ENCODE data around the gene DYNC2I2.
A peak's percentile ranks its signal among the peaks of the same experiment; 100 is the strongest.

The DYNC2I2 gene

GRCh38 chr9:128636556-128637530 is 19.8 kb downstream of the DYNC2I2 start:
- in situ Hi-C loops (cut with MboI; ENCODE audit: low sequenced_read_pairs), result loop anchor here (5.0 kb wide), 1 partner anchor 55 kb away; no protein-coding TSS in a partner anchor
- no peaks in the 10 kb centered on the region for H3K27me3 ChIP-seq (ENCODE audit: low read depth)
- H3K9me3 ChIP-seq, result no peaks in the 10 kb centered on the region
- no peak overlapping the region for H3K4me3 ChIP-seq
- no peak for DNase-seq (ENCODE audit: low spot score in 2 of 2)
- H3K36me3 ChIP-seq (replicated peaks), result peaks cover 78% of the 10 kb centered on the region
- H3K4me1 ChIP-seq, result peaks cover 8% of the 10 kb centered on the region

DNA sequence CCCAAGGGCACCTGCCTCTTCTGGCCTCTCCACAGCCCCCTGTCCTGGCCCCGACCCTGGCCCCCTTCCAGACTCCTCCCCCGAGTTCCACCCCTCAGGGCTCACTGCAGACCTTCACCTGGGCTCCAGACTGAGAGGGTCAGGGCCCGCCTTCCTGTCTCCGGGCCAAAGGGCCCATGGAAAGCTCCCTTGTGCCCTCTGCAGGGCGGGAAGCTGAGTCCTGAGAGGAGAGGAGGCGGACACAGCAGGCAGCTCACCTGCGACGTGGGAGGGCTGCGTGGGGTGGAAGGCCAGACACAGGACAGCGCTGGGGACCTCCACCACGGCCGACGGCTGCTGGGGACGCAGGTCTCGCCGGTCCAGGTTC is 20.6 kb downstream of the DYNC2I2 start:
- in situ Hi-C loops (cut with MboI; ENCODE audit: low sequenced_read_pairs), result loop anchor here (5.0 kb wide), 1 partner anchor 56 kb away; no protein-coding TSS in a partner anchor
- no peak overlapping the region for H3K4me3 ChIP-seq
- peak in 1 of 2 experiments; percentile 55 for DNase-seq (ENCODE audit: low spot score in 2 of 2)
- H3K36me3 ChIP-seq (replicated peaks), result peaks cover 83% of the 10 kb centered on the region
- no peaks in the 10 kb centered on the region for H3K9me3 ChIP-seq
- H3K27me3 ChIP-seq (ENCODE audit: low read depth), result no peaks in the 10 kb centered on the region
- H3K4me1 ChIP-seq, result peaks cover 8% of the 10 kb centered on the region

GRCh38 chr9:128635266-128636023 is 21.2 kb downstream of the DYNC2I2 start:
- in situ Hi-C loops (cut with MboI; ENCODE audit: low sequenced_read_pairs), result loop anchor here (5.0 kb wide), 1 partner anchor 57 kb away; no protein-coding TSS in a partner anchor
- Histone ChIP-seq H3K27me3 (ENCODE audit: low read depth) (no peaks in the 10 kb centered on the region), H3K4me3 (no peak overlapping the region), H3K4me1 (peaks cover 8% of the 10 kb centered on the region), H3K36me3 (replicated peaks) (peaks cover 86% of the 10 kb centered on the region), H3K9me3 (no peaks in the 10 kb centered on the region)
- DNase-seq (ENCODE audit: low spot score in 2 of 2), result peak; percentile 78 to 92

DNA sequence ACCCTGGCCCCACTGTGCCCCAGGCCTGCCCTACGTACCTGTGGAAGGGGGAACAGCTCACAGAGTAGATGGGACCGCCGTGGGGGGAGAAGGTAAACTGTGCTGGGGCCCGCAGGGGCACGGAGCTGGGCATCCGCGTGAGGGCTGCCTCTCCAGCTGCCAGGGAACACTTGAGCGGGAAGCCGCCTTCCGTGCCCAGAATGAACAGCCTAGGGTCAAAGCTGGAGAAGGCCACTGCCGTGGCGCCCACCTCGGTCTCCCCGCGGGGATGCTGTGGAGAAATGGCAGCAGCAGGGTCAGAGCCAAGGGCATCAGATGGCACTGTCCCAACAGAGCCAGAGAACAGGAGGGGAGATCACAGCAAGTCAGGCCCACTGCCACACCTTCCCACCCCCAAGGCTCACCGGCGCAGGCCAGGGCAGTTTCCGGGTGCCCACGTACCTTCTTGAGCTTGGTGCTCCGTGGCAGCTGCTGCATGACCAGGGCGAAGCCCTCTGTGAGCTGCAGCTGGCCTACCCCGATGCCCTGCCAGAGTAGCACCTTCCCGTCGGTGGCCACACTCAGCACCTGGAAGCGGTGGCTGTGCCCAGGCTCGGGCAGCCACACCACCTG is 21.9 kb downstream of the DYNC2I2 start:
- Histone ChIP-seq H3K9me3 (no peaks in the 10 kb centered on the region), H3K4me1 (peaks cover 8% of the 10 kb centered on the region), H3K4me3 (no peak overlapping the region), H3K36me3 (replicated peaks) (peaks cover 88% of the 10 kb centered on the region), H3K27me3 (ENCODE audit: low read depth) (no peaks in the 10 kb centered on the region)
- in situ Hi-C loops (cut with MboI; ENCODE audit: low sequenced_read_pairs), result loop anchor here (5.0 kb wide), 1 partner anchor 58 kb away; no protein-coding TSS in a partner anchor
- DNase-seq (ENCODE audit: low spot score in 2 of 2), result no peak

DNA sequence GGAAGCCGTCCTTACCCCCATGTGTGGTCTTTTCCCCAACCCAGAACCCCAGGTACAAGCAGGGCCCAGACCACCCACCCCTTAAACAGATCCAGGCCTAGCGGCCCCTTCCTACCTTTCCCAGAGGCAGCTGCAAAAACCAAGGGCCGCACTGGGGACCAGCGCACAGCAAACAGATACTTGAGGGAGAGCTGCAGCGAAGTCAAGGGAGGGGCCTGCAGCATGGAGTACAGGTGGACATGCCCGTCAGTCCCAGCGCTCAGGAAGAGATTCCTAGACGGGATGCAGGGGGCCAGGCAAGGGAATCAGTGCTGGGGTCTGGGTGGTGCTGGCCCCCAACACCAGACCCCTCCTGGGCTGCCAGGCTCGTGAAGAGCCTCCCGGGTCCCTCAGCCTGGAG is 22.5 kb downstream of the DYNC2I2 start:
- Histone ChIP-seq H3K27me3 (ENCODE audit: low read depth) (no peaks in the 10 kb centered on the region), H3K4me1 (peaks cover 8% of the 10 kb centered on the region), H3K36me3 (replicated peaks) (peaks cover 89% of the 10 kb centered on the region), H3K4me3 (no peak overlapping the region), H3K9me3 (no peaks in the 10 kb centered on the region)
- DNase-seq (ENCODE audit: low spot score in 2 of 2), result no peak
- in situ Hi-C loops (cut with MboI; ENCODE audit: low sequenced_read_pairs), result no loop called here

- Histone ChIP-seq H3K4me1 (peaks cover 8% of the 10 kb centered on the region), H3K9me3 (no peaks in the 10 kb centered on the region), H3K36me3 (replicated peaks) (peaks cover 91% of the 10 kb centered on the region), H3K4me3 (no peak overlapping the region), H3K27me3 (ENCODE audit: low read depth) (no peaks in the 10 kb centered on the region)
- in situ Hi-C loops (cut with MboI; ENCODE audit: low sequenced_read_pairs), result no loop called here
- no peak for DNase-seq (ENCODE audit: low spot score in 2 of 2)
These were observed 23.0 kb downstream of the DYNC2I2 start for GRCh38 chr9:128633601-128634000.

DNA sequence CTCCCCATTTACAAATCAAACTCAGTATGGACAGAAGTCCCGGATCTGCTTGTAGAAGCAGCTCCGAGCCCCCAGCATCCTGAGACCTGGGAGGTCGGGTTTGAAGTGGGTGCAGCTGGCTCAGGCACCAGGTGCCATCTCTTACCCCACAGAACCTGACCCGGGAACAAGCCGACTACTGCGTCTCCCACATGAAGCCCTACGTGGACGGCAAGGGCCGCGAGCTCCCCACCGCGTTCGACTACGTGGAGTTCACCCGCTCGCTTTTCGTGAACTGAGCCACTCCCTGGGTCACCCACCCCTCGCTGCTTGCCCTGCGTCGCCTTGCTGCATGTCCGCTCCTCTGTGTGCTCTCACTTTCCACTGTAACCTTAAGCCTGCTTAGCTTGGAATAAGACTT is 23.6 kb downstream of the DYNC2I2 start:
- no peak overlapping the region for H3K4me3 ChIP-seq
- H3K27me3 ChIP-seq (ENCODE audit: low read depth), result no peaks in the 10 kb centered on the region
- H3K9me3 ChIP-seq, result no peaks in the 10 kb centered on the region
- H3K4me1 ChIP-seq, result peaks cover 8% of the 10 kb centered on the region
- no peak for DNase-seq (ENCODE audit: low spot score in 2 of 2)
- in situ Hi-C loops (cut with MboI; ENCODE audit: low sequenced_read_pairs), result no loop called here
- H3K36me3 ChIP-seq (replicated peaks), result peaks cover 94% of the 10 kb centered on the region

DNA sequence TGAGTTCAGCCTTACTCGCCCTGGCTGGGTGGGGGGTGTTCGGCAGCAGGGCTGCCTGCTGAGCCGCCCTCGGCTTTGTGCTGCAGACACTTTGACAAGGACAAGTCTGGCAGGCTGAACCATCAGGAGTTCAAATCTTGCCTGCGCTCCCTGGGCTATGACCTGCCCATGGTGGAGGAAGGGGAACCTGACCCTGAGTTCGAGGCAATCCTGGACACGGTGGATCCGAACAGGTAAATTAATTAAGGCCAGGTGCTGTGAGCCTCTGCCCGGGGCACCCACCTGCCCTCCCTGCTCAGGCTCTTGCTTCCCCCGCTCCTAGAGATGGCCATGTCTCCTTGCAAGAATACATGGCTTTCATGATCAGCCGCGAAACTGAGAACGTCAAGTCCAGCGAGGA is 24.2 kb downstream of the DYNC2I2 start:
- H3K4me1 ChIP-seq, result peaks cover 8% of the 10 kb centered on the region
- in situ Hi-C loops (cut with MboI; ENCODE audit: low sequenced_read_pairs), result no loop called here

GRCh38 chr9:128632066-128632465 is 24.6 kb downstream of the DYNC2I2 start:
- Histone ChIP-seq H3K4me1 (peaks cover 8% of the 10 kb centered on the region), H3K36me3 (replicated peaks) (peaks cover 96% of the 10 kb centered on the region), H3K4me3 (no peak overlapping the region), H3K27me3 (ENCODE audit: low read depth) (no peaks in the 10 kb centered on the region), H3K9me3 (no peaks in the 10 kb centered on the region)
- in situ Hi-C loops (cut with MboI; ENCODE audit: low sequenced_read_pairs), result no loop called here
- no peak for DNase-seq (ENCODE audit: low spot score in 2 of 2)

More for the DNA sequence above, 24.2 kb downstream of the DYNC2I2 start:
- Histone ChIP-seq H3K27me3 (ENCODE audit: low read depth) (no peaks in the 10 kb centered on the region), H3K36me3 (replicated peaks) (peaks cover 96% of the 10 kb centered on the region), H3K4me3 (no peak overlapping the region), H3K9me3 (no peaks in the 10 kb centered on the region)
- no peak for DNase-seq (ENCODE audit: low spot score in 2 of 2)

- Histone ChIP-seq H3K27me3 (ENCODE audit: low read depth) (no peaks in the 10 kb centered on the region), H3K4me1 (peaks cover 8% of the 10 kb centered on the region), H3K4me3 (no peak overlapping the region), H3K36me3 (replicated peaks) (peaks cover 96% of the 10 kb centered on the region), H3K9me3 (no peaks in the 10 kb centered on the region)
- DNase-seq (ENCODE audit: low spot score in 2 of 2), result no peak
- in situ Hi-C loops (cut with MboI; ENCODE audit: low sequenced_read_pairs), result no loop called here
These were observed 25.0 kb downstream of the DYNC2I2 start for GRCh38 chr9:128631636-128632035.

DNA sequence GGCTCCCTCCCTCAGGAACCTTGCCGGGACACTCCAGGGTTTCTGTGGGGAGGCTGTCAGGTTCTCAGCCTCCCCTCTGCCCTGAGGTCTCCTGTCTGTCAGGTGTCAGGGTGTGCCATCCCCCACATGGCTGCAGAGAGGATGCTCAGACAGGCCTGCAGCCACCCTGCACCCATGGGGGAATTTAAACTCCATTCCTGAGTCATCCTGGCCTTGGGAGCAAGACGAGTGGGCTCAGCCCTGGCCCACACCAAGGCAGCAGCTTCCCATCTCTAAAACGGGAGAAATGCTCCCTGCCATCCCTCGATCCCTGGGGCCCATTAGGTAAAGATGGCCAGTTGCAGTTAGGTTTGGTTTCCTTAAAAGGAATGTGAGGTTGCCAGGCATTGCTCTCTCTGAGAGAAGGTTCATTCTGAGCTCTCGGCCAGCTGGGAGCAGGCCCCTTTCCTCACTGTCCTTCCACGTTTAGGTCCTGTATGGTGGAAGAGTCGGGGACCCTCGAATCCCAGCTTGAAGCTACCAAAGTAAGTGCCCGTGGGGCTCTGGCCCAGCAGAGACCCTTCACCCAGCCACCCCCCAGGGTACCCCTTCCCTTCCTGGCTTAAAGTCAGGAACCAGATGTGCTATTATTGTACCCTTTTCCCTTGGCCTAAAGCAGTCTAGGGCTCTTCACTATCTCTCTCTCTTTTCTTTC is 26.6 kb downstream of the DYNC2I2 start:
- Histone ChIP-seq H3K4me3 (no peak overlapping the region), H3K4me1 (no peaks in the 10 kb centered on the region), H3K36me3 (replicated peaks) (peaks cover 97% of the 10 kb centered on the region), H3K9me3 (no peaks in the 10 kb centered on the region), H3K27me3 (ENCODE audit: low read depth) (no peaks in the 10 kb centered on the region)
- no peak for DNase-seq (ENCODE audit: low spot score in 2 of 2)
- in situ Hi-C loops (cut with MboI; ENCODE audit: low sequenced_read_pairs), result no loop called here

- Histone ChIP-seq H3K27me3 (ENCODE audit: low read depth) (no peaks in the 10 kb centered on the region), H3K4me3 (no peak overlapping the region), H3K36me3 (replicated peaks) (peaks cover 97% of the 10 kb centered on the region), H3K4me1 (no peaks in the 10 kb centered on the region), H3K9me3 (no peaks in the 10 kb centered on the region)
- DNase-seq (ENCODE audit: low spot score in 2 of 2), result no peak
- in situ Hi-C loops (cut with MboI; ENCODE audit: low sequenced_read_pairs), result no loop called here
These were observed 27.5 kb downstream of the DYNC2I2 start for GRCh38 chr9:128629136-128629535.

DNA sequence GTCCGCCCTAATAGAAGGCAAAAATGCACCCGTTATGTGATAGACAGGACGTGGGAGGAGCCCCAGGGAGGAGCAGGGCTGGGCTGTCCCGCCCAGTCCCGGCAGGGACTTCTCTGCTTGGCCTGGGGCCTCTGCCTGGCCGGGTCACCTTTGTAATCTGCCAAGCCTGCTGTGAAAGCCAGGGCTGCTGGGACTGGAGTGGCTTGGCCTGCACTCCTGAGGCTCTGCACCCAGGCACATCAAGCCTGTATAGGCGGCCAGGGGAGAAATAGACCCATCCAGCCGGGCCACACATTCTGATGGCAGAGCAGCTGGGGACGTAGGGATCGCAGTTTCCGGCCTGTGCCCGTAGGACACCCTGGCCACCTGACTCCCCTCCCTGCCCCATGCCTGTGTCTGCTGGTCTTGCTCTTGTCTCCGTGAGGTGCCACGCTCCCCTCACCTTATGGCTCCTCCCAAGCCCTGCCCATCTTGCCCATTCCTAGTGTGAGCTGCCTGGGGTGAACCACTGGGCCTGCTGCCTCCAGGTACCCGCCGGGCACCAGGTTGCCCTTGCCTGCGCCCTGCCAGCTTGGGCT is 28.1 kb downstream of the DYNC2I2 start:
- peaks cover 93% of the 10 kb centered on the region for H3K36me3 ChIP-seq (replicated peaks)
- peak in 1 of 2 experiments; percentile 40 for DNase-seq (ENCODE audit: low spot score in 2 of 2)
- no peaks in the 10 kb centered on the region for H3K9me3 ChIP-seq
- in situ Hi-C loops (cut with MboI; ENCODE audit: low sequenced_read_pairs), result no loop called here
- no peaks in the 10 kb centered on the region for H3K4me1 ChIP-seq
- no peaks in the 10 kb centered on the region for H3K27me3 ChIP-seq (ENCODE audit: low read depth)
- H3K4me3 ChIP-seq, result no peak overlapping the region
